Measurements from ENCODE around the gene NLRP5.

- TF ChIP-seq CTCF (IDR thresholded peaks at IDR 0.05): no peak
- TF ChIP-seq POLR2A (IDR thresholded peaks at IDR 0.05): no peak
Observed at GRCh38 chr19:55939206-55939605, 47.4 kb upstream of the NLRP5 start.
